Prostate gland (tissue), 2 donors: ENCODE measurements around the gene DUS3L. TPM values are rescaled to one million over a fixed set of nuclear protein-coding genes. Genes with fewer than 3 reads are reported as not detected.
"Not testable (repeated sequence)": the region's sequence is repeated elsewhere in the genome, so short reads cannot be mapped to it uniquely, and the experiment has no call there.

ENCODE experiments used
- DNase-seq: peaks from one replicate; pipeline ENCODE4 v3.0.0-alpha.2; 2019; ENCODE audit warnings: low spot score
- H3K27ac ChIP-seq, 2 donors: fragments of 200-600 bp; sonication (generic); 2 replicates each; pipeline ENCODE4 v1.5.1; 2017 to 2019
- H3K27me3 ChIP-seq: fragments of 200-600 bp; sonication (generic); replicated peaks from 2 replicates; pipeline ENCODE4 v1.5.1; 2019; ENCODE audit not compliant: insufficient read depth
- H3K36me3 ChIP-seq, 2 donors: fragments of 200-600 bp; sonication (generic); 1 replicate in 1 of 2; 2 replicates in 1 of 2; pipeline versions ENCODE4 v1.5.1 to v1.8.1; 2017 to 2019
- H3K4me1 ChIP-seq: fragments of 200-600 bp; sonication (generic); replicated peaks from 2 replicates; pipeline ENCODE4 v1.5.1; 2019
- H3K4me3 ChIP-seq, 2 donors: fragments of 200-600 bp; sonication (generic); 2 replicates each; pipeline ENCODE4 v1.5.1; 2017 to 2019
- H3K9me3 ChIP-seq: fragments of 200-600 bp; sonication (generic); 2 replicates; pipeline ENCODE4 v1.5.1; 2017
- CTCF ChIP-seq, 4 experiments: fragments of 200-600 bp in 2 of 4; fragments of 450-650 bp in 2 of 4; sonication (generic) in 2 of 4; IDR thresholded peaks; 1 replicate in 3 of 4; 2 replicates in 1 of 4; pipeline ENCODE4 v1.5.1; 2016 to 2019; ENCODE audit warnings: antibody characterized with exemption in 4 of 4, mild to moderate bottlenecking in 2 of 4, moderate library complexity in 2 of 4
- POLR2A ChIP-seq: fragments of 450-650 bp; IDR thresholded peaks from one replicate; pipeline ENCODE4 v1.6.1; 2016; ENCODE audit warnings: antibody characterized with exemption, mild to moderate bottlenecking
- POLR2AphosphoS5 ChIP-seq: sonication (generic); formaldehyde crosslinking; IDR thresholded peaks from one replicate; pipeline ENCODE4 v1.6.1; 2017; ENCODE audit warnings: antibody characterized with exemption
- WGBS: methylation state at CpG from one replicate; pipeline ENCODE4 v1.1.5; 2018; 5-methylcytosine and 5-hydroxymethylcytosine counted together
- intact Hi-C: fragments of 100-400 bp; cut with DNase I; formaldehyde crosslinking; loops from one replicate; pipeline ENCODE4 v1.14.2; 2022
- total RNA-seq, 2 donors: library from RNA; depleted of rRNA; stranded (reverse); fragments of >200 nt; gene quantifications; one replicate each; pipeline ENCODE4 v1.1.0, GENCODE V29; 2016

Gene DUS3L
- total RNA-seq, 2 donors from 2014 or later = 43.8 to 57.5 TPM

GRCh38 chr19:5782945-5783919 is 7.7 kb downstream of the DUS3L start:
- H3K36me3 ChIP-seq = peaks cover 10 to 28% of the 10 kb centered on the region in 2 donors
- intact Hi-C loops = no loop called here

GRCh38 chr19:5782322-5782721 is 8.6 kb downstream of the DUS3L start:
- no peaks in the 10 kb centered on the region for H3K27me3 ChIP-seq
- TF ChIP-seq POLR2AphosphoS5 (no peak), POLR2A (no peak), CTCF (IDR thresholded peaks at IDR 0.05) (no peak)
- 88% methylated on average over 9 of the region's 9 CpGs for WGBS
- peaks cover 5 to 21% of the 10 kb centered on the region in 2 donors for H3K36me3 ChIP-seq
- H3K9me3 ChIP-seq = no peaks in the 10 kb centered on the region
- no peak overlapping the region for H3K4me3 ChIP-seq
- intact Hi-C loops = no loop called here
- DNase-seq = no peak
- no peaks in the 10 kb centered on the region for H3K4me1 ChIP-seq
- H3K27ac ChIP-seq = no peak overlapping the region

More at GRCh38 chr19:5782945-5783919, 7.7 kb downstream of the DUS3L start:
- Histone ChIP-seq H3K9me3 (no peaks in the 10 kb centered on the region), H3K27me3 (no peaks in the 10 kb centered on the region), H3K4me3 (no peak overlapping the region), H3K27ac (no peak overlapping the region), H3K4me1 (no peaks in the 10 kb centered on the region)
- 82% methylated on average over 37 of the region's 48 CpGs for WGBS
- TF ChIP-seq POLR2AphosphoS5 (no peak), CTCF (IDR thresholded peaks at IDR 0.05) (no peak), POLR2A (no peak)
- no peak for DNase-seq

GRCh38 chr19:5780916-5781315 is 10.0 kb downstream of the DUS3L start:
- H3K27ac ChIP-seq, intact Hi-C loops: not testable (repeated sequence)
- 80% methylated on average over 11 of the region's 11 CpGs for WGBS

GRCh38 chr19:5778402-5778801 is 12.6 kb downstream of the DUS3L start:
- no peaks in the 10 kb centered on the region for H3K36me3 ChIP-seq
- H3K27me3 ChIP-seq = no peaks in the 10 kb centered on the region
- H3K27ac ChIP-seq = no peak overlapping the region
- intact Hi-C loops = no loop called here
- H3K4me1 ChIP-seq = no peaks in the 10 kb centered on the region
- no peaks in the 10 kb centered on the region for H3K9me3 ChIP-seq
- TF ChIP-seq CTCF (IDR thresholded peaks at IDR 0.05) (no peak), POLR2AphosphoS5 (no peak), POLR2A (no peak)
- DNase-seq = no peak
- 86% methylated on average over 17 of the region's 17 CpGs for WGBS
- no peak overlapping the region for H3K4me3 ChIP-seq

More at GRCh38 chr19:5780916-5781315, 10.0 kb downstream of the DUS3L start:
- H3K9me3 ChIP-seq, H3K36me3 ChIP-seq, H3K4me3 ChIP-seq, H3K4me1 ChIP-seq, H3K27me3 ChIP-seq, DNase-seq: not testable (repeated sequence)

GRCh38 chr19:5775668-5776309 is 15.2 kb downstream of the DUS3L start:
- H3K36me3 ChIP-seq = no peaks in the 10 kb centered on the region
- no peak overlapping the region for H3K4me3 ChIP-seq
- H3K9me3 ChIP-seq = no peaks in the 10 kb centered on the region
- no peaks in the 10 kb centered on the region for H3K4me1 ChIP-seq
- no peak for DNase-seq
- H3K27ac ChIP-seq = no peak overlapping the region
- TF ChIP-seq POLR2A = no peak
- no peak for TF ChIP-seq POLR2AphosphoS5
- TF ChIP-seq CTCF (IDR thresholded peaks at IDR 0.05) = no peak
- intact Hi-C loops = no loop called here
- no peaks in the 10 kb centered on the region for H3K27me3 ChIP-seq
- 58% methylated on average over 17 of the region's 17 CpGs for WGBS
